NCI-H446 treated with DMSO at 0.1 percent for 48 hours (cell line): ENCODE data around the gene MIEN1.
"Not testable (repeated sequence)": the region's sequence is repeated elsewhere in the genome, so short reads cannot be mapped to it uniquely, and the experiment has no call there.

Experiments
- DNase-seq: peaks from one replicate; lab custom pipeline; 2025; lab: John Stamatoyannopoulos, UW

MIEN1 gene, protein sequence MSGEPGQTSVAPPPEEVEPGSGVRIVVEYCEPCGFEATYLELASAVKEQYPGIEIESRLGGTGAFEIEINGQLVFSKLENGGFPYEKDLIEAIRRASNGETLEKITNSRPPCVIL

GRCh38 chr17:39730095-39730921, at the start of gene MIEN1:
TSS of gene MIEN1 (minus strand) at chr17:39730532. CDS start at chr17:39730495, 37 bp downstream.
- DNase-seq = peak; percentile 40

- DNase-seq = no peak
Observed at GRCh38 chr17:39777534-39778365, 47.4 kb upstream of the MIEN1 start.

- no peak for DNase-seq
Observed at GRCh38 chr17:39776252-39776651, 45.9 kb upstream of the MIEN1 start.

GRCh38 chr17:39775031-39775430, 44.7 kb upstream of the MIEN1 start:
- no peak for DNase-seq

GRCh38 chr17:39774047-39774446, 43.7 kb upstream of the MIEN1 start:
- DNase-seq = no peak

- no peak for DNase-seq
Observed at GRCh38 chr17:39772987-39773934, 42.9 kb upstream of the MIEN1 start.

GRCh38 chr17:39772415-39772814, 42.1 kb upstream of the MIEN1 start:
- DNase-seq = no peak

DNA sequence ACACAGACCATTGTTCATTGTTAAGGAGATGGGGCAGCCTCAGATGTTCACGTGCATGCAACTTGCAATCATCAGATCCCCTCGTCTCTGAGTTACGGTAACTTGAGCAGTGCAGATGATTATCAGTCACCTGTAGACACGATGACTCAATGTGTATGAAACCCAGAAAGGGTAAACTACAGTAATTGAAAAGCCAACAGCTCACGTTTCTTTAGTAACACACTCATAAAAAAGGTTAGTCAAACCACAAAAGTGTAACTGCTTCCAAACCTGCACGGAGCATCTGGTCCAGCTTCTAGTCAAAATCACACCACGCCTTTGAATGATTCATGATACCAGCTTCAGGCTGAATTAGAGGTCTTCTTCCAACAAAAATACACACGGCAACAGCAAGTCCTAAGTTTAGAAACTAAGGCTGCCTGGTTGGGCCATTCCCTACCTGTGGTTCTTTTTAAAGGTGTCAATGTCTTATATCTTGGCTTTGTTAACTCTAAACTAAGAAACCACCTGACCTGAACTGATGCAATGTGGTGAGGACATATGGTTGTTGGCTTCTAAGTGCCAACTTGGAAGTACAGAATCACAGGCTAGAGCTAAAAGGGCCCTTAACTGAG, 39.7 kb upstream of the MIEN1 start:
- DNase-seq = no peak

DNA sequence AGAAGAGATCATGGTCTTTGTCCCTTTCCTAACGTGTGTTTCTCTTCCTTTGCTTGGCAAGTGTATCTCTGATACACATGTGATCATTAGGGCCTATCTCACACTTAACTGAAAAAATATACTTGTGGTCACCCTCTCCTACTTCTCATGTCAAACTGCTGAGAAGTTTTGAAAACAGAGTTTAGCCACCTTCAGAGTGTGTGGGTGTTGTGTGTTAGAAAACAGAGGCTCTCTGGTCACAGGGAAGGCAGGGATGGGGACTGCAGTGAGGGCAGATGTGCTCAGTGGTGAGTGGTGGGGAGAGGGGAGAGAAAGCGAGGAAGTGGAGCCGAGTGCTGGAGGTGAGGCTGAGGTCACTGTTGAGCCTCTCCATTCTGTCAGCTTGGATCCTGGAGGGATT, 36.8 kb upstream of the MIEN1 start:
- DNase-seq = no peak

GRCh38 chr17:39765766-39766165, 35.4 kb upstream of the MIEN1 start:
- DNase-seq = no peak

DNA sequence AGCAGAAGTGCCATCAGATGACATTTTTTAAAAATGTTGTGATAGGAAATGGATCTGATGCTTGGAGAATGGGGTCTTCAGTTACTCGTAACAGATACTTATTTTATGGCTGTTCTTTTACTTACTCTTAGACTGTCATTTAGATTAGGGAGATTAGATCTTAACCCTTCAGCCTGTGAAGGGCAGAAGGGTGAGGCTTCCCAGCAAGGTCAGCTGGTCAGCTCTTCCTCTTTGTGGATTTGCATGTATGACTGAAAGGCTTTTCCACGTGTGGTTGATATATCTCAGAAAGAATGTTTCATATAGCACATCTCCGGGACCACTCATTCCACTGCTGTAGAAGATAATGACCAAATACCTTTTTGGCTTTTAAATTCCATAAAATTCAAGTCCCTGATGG, 34.8 kb upstream of the MIEN1 start:
- DNase-seq = no peak

DNA sequence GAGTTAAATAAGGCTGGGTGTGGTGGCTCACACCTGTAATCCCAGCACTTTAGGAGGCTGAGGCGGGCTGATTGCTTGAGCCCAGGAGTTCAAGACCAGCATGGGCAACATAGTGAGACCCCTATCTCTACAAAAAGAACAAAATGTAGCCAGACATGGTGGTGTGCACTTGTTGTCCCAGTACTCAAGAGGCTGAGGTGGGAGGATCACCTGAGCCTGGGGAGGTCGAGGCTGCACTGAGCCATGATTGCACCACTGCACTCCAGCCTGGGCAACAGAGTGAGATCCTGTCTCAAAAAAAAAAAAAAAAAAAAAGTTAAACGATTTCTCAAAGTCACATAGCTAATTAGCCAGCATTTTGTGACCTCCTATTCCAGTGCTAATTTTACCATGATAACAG, 33.8 kb upstream of the MIEN1 start:
- not testable (repeated sequence) for DNase-seq

DNA sequence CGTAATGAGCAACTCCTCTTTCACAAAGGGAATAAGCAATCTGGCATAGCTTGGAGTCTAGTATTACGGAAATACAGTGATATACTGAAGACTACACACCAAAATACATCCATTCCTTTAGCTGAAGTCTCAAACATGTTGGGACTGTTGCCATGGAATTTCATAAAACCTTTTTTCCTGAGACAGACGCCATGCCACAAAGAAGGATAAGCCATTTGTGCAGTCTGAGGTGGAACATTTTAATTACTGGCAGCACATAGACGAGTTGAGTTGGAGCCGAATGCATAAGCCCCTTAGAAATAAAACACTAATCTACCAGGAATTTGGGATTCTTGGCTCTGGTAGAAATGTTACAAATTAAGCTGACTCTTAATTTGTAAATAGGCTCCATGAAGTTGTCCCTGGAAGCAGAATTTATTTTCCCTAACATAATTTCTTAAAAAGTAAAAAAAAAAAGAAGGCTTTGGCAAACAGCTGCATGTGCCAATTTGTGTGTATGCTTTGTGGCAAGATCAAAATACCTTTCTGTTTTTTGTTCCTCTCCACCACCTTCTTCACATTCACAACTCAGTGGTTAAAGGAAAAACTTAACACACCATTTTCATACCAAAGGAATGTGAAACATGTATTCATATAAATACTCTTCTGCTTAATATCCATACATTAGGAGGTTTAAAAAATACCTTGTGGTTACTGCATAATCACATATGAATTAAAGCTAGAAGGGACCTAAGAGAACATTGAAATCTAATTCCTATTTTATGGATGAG, 32.9 kb upstream of the MIEN1 start:
- DNase-seq = no peak

DNA sequence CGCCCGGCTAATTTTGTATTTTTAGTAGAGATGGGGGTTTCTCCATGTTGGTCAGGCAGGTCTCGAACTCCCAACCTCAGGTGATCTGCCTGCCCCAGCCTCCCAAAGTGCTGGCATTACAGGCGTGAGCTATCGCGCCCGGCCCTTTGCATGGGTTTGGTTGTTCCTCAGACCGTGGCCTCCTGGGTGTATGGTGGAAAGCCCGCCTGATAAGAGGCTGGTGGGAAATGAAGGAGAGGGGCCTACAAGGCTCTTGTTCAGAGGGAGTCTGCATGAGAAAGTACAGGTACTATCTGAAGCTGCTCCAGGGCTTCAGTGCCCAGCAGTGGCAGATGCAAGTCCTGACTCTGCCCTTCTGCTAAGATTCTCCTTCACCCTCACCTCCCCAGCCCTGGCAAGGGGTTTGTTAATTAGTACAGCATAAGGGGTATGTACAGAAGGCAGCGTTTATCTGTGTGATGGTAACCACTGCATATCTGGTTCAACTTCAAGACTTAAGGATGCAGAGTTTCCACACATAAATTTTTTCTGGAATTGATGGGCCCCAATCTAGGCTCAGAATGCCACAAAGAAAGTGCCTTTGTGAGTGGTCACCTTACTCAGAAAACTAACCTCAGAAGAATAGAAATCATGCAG, 31.6 kb upstream of the MIEN1 start:
- DNase-seq = no peak

GRCh38 chr17:39759204-39759603, 28.9 kb upstream of the MIEN1 start:
- no peak for DNase-seq

DNA sequence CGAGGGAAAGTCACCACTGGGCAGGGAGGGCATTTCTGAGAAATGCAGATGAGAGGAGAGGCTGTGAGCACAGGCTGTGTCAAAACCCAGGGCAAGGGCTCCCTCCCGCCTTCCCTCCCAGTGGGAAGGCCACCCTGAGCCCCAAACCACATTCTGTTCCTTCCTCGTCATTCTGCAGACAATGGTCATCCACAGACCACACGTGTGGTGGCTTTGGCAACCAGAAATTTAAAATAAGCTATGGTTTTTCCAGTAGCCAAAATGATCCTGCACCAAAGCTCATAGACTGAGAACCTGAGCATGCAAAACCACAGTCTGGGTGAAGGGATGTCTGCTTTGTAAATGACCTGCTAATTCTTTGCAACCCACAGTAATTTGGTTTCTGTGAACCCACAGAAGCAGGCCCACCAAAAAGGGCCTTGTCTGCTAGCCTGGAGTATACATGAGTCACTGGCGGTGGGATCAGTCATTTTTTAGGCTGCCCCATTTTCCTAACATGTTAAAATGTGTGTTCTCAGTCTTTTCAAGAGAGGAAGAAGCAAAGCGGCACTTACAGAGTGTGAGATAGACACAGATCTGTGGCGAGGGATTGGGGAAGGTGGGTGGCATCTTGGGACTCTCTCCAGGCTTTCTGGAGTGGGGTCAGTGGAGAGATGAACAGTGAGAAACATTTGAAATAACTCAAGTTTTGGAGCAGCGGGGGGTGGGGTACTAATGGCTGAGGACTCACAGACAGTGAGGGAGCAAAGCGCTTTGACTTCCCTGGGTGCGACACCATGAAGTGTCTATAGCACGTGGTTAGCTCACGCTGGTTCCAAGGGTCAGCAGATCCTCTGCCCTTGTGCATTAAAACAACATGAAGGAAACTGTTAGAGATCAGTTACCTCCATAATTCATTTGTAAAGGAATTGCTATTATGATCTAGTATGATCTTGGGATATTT, 27.9 kb upstream of the MIEN1 start:
- DNase-seq = no peak

- no peak for DNase-seq
Observed at GRCh38 chr17:39757176-39757662, 26.9 kb upstream of the MIEN1 start.

GRCh38 chr17:39756380-39757079, 26.2 kb upstream of the MIEN1 start:
- DNase-seq = no peak
